Stimulated activated CD8-positive, alpha-beta memory T cell treated with anti-CD3 and anti-CD28 coated beads, Interleukin-7, amount 100 ng/mL, for 4 hours (primary cell): ENCODE results near the gene RPGRIP1L.

Source experiments
- DNase-seq, 2 donors: peaks; one replicate each; pipeline ENCODE4 v3.0.0-alpha.2; 2020; ENCODE audit warnings: low read depth in 2 of 2

Gene RPGRIP1L

DNA sequence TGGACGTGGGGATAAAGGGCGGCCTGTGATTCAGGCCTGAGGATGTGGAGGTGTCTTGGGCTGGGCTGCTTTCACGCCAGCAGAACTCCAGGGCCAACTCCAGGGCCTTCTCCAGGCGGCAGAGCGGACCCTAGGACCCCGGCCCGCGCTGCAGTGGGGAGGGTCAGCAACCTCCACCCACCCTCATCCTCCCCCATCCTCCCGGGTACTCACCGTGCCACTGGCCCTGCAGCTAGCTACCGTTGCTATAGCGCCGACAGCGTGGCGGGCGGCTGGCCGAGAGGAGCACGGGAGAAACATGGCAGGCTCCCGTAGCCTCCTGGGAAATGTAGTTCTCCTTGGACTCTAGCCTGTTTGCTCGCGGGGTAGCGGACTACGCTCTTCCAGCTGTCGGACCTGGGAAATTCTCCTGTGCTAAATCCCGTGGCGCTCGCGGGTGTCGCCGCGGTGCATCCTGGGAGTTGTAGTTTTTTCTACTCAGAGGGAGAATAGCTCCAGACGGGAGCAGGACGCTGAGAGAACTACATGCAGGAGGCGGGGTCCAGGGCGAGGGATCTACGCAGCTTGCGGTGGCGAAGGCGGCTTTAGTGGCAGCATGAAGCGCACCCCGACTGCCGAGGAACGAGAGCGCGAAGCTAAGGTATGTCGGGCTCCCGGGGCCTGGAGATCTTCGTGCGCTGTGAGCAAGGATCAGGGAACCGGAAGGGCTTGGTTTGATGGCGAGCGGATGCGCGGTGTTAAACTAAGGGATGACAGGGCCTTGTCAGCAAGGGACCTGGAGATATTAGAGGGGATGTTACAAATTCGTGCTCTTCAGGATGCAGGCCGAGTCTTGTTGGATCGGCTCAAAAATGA lies at the start of gene RPGRIP1L, which contains the start of gene FTO:
TSS of gene RPGRIP1L (minus strand) at position 270 of the 855 bp plus-strand sequence. CDS start 3,136 bp downstream, outside the sequence.
TSS of gene FTO (plus strand) at position 567 of the 855 bp plus-strand sequence.
- DNase-seq = peak; percentile 90 to 94

GRCh38 chr16:53753431-53753830 lies 49.8 kb upstream of the RPGRIP1L start:
- no peak for DNase-seq

GRCh38 chr16:53752560-53752959 lies 48.9 kb upstream of the RPGRIP1L start:
- no peak for DNase-seq

DNA sequence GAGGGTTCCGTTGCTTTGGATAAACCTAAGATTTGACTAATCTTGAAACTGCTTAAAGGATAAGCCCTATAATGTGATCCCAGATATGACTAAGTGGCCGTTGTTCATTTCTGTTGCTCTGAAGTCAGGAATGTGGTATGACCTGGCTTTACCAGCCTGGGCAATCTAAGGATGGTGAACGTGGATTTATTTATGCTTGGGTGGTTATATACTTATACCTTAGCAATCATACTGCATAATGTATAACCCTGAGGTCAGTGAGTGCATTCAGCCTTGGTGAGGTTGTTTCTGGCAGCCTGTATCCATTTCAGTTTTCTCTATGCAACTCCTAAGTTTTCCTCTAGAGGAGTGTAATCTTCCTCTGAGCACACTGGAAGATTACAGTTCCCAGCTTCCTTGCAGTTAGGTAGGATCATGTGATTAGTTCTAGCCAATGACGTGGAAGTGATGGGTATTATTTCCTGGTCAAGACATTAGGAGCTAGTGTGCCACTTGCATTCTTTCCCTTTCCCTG lies 42.2 kb upstream of the RPGRIP1L start:
- no peak for DNase-seq

GRCh38 chr16:53745086-53745485 lies 41.4 kb upstream of the RPGRIP1L start:
- DNase-seq = no peak

GRCh38 chr16:53744449-53744848 lies 40.8 kb upstream of the RPGRIP1L start:
- DNase-seq = peak; percentile 5 to 8

DNA sequence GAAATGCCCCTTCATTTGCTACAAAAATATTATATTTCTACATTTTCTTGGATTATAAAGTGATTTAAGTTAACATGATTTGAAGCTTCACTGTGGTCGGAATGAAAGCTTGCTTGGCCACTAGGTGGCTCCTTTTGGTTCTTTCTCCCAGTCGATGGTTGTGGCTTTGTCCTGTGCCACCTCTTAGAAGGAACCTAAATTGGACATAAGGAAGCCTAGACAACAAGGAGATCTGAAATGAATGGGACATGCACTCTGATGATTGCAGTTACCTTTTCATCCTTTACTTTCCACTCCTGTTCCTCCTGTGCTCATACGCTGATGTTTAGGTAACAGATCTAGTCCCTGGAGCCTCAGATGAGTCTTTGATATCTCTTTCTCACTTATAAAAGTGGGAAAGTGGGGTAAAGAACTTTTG lies 39.5 kb upstream of the RPGRIP1L start:
- no peak for DNase-seq

- no peak for DNase-seq
These were observed 37.9 kb upstream of the RPGRIP1L start for GRCh38 chr16:53741546-53741945.

- DNase-seq = no peak
These were observed 37.4 kb upstream of the RPGRIP1L start for GRCh38 chr16:53740933-53741531.

DNA sequence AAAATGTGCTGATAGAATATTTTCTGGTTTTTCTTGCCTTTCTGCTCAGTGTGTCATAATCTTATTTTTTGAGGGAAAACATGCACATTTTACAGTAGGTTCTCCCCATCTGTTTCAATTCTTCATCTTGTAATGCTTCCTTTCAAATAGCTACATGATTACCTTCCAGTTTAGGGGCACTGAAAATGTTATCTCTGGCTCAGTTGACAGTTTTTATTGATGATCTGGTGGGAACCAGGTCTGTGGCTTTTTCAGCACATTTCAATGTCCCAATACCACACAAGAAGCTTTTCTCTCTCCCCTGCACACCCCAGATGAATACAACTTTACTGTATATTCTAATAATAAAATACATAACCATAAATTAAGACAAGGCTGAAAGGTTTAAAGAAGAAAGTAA lies 36.8 kb upstream of the RPGRIP1L start:
- no peak for DNase-seq

DNA sequence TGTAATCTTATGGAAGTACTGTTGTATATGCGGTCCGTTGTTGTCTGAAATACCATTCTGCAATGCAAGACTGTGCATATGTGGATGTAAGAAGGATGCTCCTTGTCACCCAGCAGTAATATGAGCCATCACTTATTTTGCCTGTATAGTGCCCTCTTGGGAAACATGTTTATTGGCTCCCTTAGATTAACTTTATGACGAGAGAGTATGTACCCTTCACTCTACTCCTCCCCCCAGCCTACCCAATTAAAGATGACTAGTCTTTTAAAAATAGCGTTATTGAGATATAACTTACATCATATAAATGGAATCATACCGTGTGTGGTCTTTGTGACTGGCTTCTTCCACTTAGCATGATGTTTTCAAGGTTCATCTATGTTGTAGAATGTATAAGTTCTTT lies 33.9 kb upstream of the RPGRIP1L start:
- DNase-seq = no peak

DNA sequence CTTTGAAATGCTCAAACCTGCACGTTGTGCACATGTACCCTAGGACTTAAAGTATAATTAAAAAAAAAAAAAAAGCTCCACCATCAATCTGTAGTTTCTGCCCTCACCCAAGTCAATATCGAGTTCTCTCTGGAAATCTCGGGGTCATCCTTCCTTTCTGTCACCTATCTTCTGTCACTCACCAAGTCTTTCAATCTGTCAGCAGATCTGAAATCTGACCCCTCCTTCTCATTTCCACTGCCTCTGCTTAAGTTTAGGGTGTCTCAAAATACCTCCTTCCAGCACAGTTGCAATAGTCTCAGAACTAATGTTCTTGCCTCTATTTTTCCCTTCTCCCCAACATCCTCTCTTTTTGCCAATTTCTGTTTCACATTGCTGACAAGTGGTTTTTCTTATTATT lies 32.6 kb upstream of the RPGRIP1L start:
- no peak for DNase-seq

DNA sequence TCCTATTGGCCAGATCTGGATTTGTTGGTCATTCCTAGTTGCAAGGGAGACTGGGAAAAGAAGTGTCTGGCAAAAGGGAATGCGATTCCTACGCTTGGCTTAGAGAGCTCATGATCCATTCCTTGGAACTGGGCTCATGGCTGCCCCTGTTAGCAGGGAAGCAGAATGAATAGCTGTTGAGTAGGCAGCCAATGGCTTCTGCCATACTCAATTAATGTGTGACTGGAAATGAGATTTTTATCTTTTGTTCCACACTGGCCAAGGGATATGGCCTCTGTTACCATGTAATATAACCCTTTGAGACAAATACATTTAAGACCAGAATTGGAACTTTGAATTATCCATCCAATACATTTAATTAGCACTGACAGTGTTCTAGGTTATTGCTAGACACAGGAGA lies 31.2 kb upstream of the RPGRIP1L start:
- DNase-seq = no peak

DNA sequence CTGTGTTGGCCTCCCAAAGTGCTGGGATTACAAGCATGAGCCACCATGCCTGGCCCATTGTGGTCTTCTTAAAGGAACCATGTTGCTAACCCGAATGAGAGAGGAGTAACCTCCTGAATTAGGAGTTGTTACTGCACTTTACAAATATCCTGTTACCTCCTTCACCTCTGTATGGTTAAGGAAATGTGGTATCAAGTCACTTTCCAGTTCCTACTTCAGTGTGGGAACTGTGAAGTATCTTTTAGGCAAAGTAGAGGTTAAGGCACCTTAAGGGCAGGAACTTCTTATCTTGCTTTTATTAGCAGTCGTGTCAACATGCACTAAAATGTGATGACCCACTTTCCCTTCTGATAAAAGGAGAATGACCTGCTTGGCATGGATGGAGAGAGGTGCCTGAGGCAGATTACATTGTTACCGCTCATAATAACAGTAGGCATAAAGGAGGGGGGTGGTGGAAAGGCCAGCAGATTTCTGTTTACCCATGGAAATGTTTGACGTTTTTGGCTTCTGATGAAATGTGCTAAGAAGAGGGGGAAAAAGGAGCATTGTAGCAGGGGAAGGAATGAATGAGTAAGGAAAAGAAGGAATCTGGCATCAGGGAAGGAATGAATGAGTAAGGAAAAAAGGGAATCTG lies 28.8 kb upstream of the RPGRIP1L start:
- no peak for DNase-seq

- no peak for DNase-seq
These were observed 27.0 kb upstream of the RPGRIP1L start for GRCh38 chr16:53730693-53731092.

DNA sequence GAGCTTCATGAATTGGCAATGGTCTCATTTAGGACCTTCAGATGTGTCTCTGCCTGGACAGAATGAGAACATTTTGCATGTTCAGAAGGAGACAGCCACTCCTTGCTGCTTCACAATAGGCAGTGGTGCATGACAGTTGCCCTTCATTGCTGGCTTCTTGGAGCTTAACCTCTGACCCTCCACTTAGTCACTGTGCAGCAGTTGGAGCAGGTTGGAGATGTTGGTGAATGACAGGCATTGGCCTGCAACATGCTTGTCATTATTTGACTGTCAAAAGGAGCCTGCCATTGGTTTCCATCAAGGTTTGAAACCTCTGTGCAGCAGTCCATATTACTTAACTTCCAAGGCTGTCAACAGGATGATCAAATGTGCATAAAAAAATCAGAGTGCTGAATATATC lies 23.0 kb upstream of the RPGRIP1L start:
- no peak for DNase-seq

GRCh38 chr16:53721017-53721416 lies 17.4 kb upstream of the RPGRIP1L start:
- no peak for DNase-seq

DNA sequence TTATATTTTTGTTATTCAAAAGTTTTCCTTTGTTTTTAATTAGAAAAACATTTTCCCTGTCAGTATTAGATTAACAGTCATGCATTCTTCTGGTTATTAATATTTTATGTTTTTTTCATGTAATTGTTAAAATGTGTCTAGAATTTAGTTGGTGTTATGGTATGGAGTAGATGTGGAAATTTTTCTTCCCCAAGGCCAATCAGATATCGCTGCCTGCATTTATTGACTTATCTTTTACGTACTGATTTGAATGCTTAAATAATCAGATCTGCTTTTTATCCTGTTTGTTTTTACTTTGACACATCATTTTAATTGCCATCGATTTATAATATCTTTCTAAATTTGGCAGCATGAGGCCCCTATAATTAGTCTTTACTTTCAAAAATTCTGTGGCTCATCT lies 13.9 kb upstream of the RPGRIP1L start:
- DNase-seq = no peak

- no peak for DNase-seq
These were observed 11.3 kb upstream of the RPGRIP1L start for GRCh38 chr16:53715023-53715384.

- no peak for DNase-seq
These were observed 10.8 kb upstream of the RPGRIP1L start for GRCh38 chr16:53714205-53715022.

- DNase-seq = no peak
These were observed 9.9 kb upstream of the RPGRIP1L start for GRCh38 chr16:53713403-53714204.
